Ascending aorta (tissue), 2 donors: Measurements from ENCODE around the gene DNAI2. TPM values are rescaled to one million over a fixed set of nuclear protein-coding genes. Genes with fewer than 3 reads are reported as not detected.

Experiments
- DNase-seq, 2 donors: peaks; one replicate each; pipeline ENCODE4 v3.0.0-alpha.2; 2019; ENCODE audit warnings: low spot score in 2 of 2
- H3K27ac ChIP-seq, 2 donors: fragments of 200-600 bp; sonication (generic); one replicate each; pipeline ENCODE4 v1.5.1; 2016 to 2017; ENCODE audit warnings: mild to moderate bottlenecking in 1 of 2
- H3K27me3 ChIP-seq: fragments of 200-600 bp; sonication (generic); one replicate; pipeline ENCODE4 v1.5.1; 2017
- H3K36me3 ChIP-seq, 2 donors: fragments of 200-600 bp; sonication (generic); one replicate each; pipeline ENCODE4 v1.5.1; 2016
- H3K4me1 ChIP-seq, 2 donors: fragments of 200-600 bp; sonication (generic); one replicate each; pipeline ENCODE4 v1.5.1; 2016 to 2017; ENCODE audit warnings: mild to moderate bottlenecking in 1 of 2
- H3K4me3 ChIP-seq, 2 donors: fragments of 200-600 bp; sonication (generic); one replicate each; pipeline ENCODE4 v1.5.1; 2016 to 2017; ENCODE audit warnings: mild to moderate bottlenecking in 1 of 2
- H3K9me3 ChIP-seq, 2 donors: fragments of 200-600 bp; sonication (generic); one replicate each; pipeline ENCODE4 v1.5.1; 2016
- intact Hi-C: fragments of 100-400 bp; cut with DNase I; formaldehyde crosslinking; loops from one replicate; pipeline ENCODE4 v1.15.1; 2023
- total RNA-seq: library from RNA; depleted of rRNA; stranded (reverse); fragments of >200 nt; gene quantifications from one replicate; pipeline ENCODE4 v1.1.0, GENCODE V29; 2016
- TF ChIP-seq, protein P1 (sequence below), 3 experiments: fragments of 200-600 bp in 2 of 3; fragments of 450-650 bp in 1 of 3; sonication (generic) in 2 of 3; IDR thresholded peaks; one replicate each; pipeline ENCODE4 v1.5.1; 2016 to 2019; ENCODE audit warnings: antibody characterized with exemption in 3 of 3, mild to moderate bottlenecking in 1 of 3, moderate library complexity in 1 of 3

DNAI2 gene
- total RNA-seq, 1 donor from 2014 or later, result not detected

DNA sequence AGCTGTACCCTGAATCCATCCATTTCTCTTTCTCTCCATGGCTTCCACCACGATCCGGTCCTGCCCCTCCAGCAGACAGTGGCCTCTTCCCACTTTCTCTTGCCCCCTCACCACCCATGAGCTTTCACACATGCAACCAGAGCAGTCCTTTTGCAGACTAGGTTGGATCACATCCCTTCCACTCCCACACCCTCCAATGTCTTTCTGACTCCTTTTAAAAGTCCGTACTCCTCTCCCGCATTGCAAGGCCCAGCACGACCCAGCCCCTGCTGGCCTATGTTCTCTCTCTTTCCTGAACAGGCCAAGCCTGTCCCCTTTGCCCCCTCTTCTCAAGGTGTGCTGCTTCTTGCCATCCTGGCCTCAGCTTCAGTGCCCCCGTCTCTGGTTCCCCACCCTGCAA lies 22.5 kb upstream of the DNAI2 start:
- no peaks in the 10 kb centered on the region for H3K4me1 ChIP-seq
- H3K9me3 ChIP-seq, result no peaks in the 10 kb centered on the region
- TF ChIP-seq, protein P1, sequence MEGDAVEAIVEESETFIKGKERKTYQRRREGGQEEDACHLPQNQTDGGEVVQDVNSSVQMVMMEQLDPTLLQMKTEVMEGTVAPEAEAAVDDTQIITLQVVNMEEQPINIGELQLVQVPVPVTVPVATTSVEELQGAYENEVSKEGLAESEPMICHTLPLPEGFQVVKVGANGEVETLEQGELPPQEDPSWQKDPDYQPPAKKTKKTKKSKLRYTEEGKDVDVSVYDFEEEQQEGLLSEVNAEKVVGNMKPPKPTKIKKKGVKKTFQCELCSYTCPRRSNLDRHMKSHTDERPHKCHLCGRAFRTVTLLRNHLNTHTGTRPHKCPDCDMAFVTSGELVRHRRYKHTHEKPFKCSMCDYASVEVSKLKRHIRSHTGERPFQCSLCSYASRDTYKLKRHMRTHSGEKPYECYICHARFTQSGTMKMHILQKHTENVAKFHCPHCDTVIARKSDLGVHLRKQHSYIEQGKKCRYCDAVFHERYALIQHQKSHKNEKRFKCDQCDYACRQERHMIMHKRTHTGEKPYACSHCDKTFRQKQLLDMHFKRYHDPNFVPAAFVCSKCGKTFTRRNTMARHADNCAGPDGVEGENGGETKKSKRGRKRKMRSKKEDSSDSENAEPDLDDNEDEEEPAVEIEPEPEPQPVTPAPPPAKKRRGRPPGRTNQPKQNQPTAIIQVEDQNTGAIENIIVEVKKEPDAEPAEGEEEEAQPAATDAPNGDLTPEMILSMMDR (IDR thresholded peaks at IDR 0.05), result no peak
- no peak overlapping the region for H3K27ac ChIP-seq
- H3K27me3 ChIP-seq, result no peaks in the 10 kb centered on the region
- intact Hi-C loops, result no loop called here
- H3K36me3 ChIP-seq, result peaks cover 7 to 8% of the 10 kb centered on the region in 2 donors
- no peak overlapping the region for H3K4me3 ChIP-seq
- no peak for DNase-seq

DNA sequence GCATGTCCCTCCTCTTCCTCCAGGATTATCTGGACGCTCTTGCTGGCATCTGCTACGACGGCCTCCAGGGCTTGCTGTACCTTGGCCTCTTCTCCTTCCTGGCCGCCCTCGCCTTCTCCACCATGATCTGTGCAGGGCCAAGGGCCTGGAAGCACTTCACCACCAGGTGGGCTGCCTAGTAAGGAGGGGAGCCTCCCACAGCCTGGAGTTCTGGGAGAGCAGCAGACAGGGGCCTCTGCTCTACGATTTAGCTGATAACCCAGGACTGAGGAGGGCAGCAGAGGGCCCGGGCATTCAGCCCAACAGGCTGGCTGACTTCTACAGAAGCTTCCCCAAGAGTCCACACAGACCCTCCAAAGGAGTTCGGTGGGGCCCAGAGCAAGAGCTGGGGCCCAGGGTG lies 21.8 kb upstream of the DNAI2 start:
- DNase-seq, result no peak
- intact Hi-C loops, result no loop called here
- no peak overlapping the region for H3K27ac ChIP-seq
- TF ChIP-seq, protein P1 (IDR thresholded peaks at IDR 0.05), result no peak
- H3K4me3 ChIP-seq, result no peak overlapping the region
- no peaks in the 10 kb centered on the region for H3K9me3 ChIP-seq
- H3K36me3 ChIP-seq, result peaks cover 7 to 8% of the 10 kb centered on the region in 2 donors
- no peaks in the 10 kb centered on the region for H3K27me3 ChIP-seq
- H3K4me1 ChIP-seq, result no peaks in the 10 kb centered on the region

GRCh38 chr17:74253036-74253435 lies 21.0 kb upstream of the DNAI2 start:
- no peaks in the 10 kb centered on the region for H3K27me3 ChIP-seq
- H3K4me1 ChIP-seq, result no peaks in the 10 kb centered on the region
- no peak for DNase-seq
- H3K4me3 ChIP-seq, result no peak overlapping the region
- H3K9me3 ChIP-seq, result no peaks in the 10 kb centered on the region
- TF ChIP-seq, protein P1 (IDR thresholded peaks at IDR 0.05), result no peak
- intact Hi-C loops, result no loop called here
- H3K27ac ChIP-seq, result no peak overlapping the region
- peaks cover 7 to 8% of the 10 kb centered on the region in 2 donors for H3K36me3 ChIP-seq

GRCh38 chr17:74257311-74257710 lies 16.7 kb upstream of the DNAI2 start:
- no peaks in the 10 kb centered on the region for H3K27me3 ChIP-seq
- no peak for DNase-seq
- intact Hi-C loops, result no loop called here
- no peaks in the 10 kb centered on the region for H3K4me1 ChIP-seq
- TF ChIP-seq, protein P1 (IDR thresholded peaks at IDR 0.05), result no peak
- no peaks in the 10 kb centered on the region for H3K9me3 ChIP-seq
- H3K36me3 ChIP-seq, result peaks cover 7 to 11% of the 10 kb centered on the region in 2 donors
- H3K4me3 ChIP-seq, result no peak overlapping the region
- H3K27ac ChIP-seq, result no peak overlapping the region

DNA sequence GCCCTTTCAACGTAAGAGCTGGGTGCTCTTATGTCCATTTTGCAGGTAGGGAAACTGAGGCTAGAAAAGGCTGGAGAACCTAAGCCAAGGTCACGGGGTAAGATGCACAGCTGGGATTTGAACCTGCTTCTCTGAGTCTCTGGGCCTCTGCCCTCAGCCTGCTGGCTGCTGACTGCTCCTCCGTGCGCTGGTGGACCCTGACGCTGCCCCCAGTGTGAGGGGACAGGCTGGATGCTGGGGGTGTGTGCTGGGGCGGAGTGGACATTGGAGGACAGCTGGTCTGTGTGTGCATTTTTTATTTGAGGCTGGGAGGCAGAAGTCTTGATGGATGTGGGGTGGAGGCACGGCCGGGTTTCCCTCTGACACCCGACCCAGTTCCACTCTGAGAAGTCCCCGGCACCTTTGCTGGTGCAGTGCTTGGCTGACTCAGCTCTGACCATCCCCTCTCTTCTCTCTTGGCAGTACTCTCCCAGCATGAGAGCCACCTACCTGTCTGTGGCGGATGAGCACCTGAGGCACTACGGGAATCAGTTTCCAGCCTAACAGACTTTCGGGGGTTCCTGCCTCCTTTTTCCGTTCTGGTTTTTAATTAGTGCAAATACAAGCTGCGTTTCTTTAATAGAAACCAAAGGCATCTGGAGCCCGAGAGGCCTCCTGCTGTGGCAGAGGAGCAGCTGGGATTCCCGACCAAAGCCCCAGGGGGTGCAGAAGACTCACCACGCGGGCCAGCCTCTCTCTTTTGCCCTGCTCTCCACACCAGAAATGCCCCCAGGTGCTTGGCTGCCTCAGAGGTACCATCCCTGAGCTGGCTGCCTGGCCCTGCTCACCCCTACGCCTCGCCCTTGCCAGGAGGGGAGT lies 14.1 kb upstream of the DNAI2 start:
- DNase-seq, result no peak
- no peak overlapping the region for H3K27ac ChIP-seq
- H3K9me3 ChIP-seq, result no peaks in the 10 kb centered on the region
- H3K36me3 ChIP-seq, result peaks cover 0 to 11% of the 10 kb centered on the region in 2 donors
- TF ChIP-seq, protein P1 (IDR thresholded peaks at IDR 0.05), result no peak
- intact Hi-C loops, result no loop called here
- no peak overlapping the region for H3K4me3 ChIP-seq
- H3K4me1 ChIP-seq, result no peaks in the 10 kb centered on the region
- no peaks in the 10 kb centered on the region for H3K27me3 ChIP-seq
